DOHH2 (cell line): Measurements from ENCODE around the gene RNF222.

Experiments
- H3F3A ChIP-seq: fragments of 200-600 bp; sonication (generic), shearing (Covaris generic); 2 replicates; pipeline ENCODE4 v1.6.0; 2016; ENCODE audit warnings: antibody characterized with exemption, mild to moderate bottlenecking; ENCODE audit not compliant: control insufficient read depth, insufficient read depth
- H3K27ac ChIP-seq: fragments of 200-600 bp; sonication (generic); 2 replicates; pipeline ENCODE4 v1.5.1; 2014; ENCODE audit warnings: low read depth, mild to moderate bottlenecking, low read length, moderate library complexity
- H3K27me3 ChIP-seq: fragments of 200-600 bp; sonication (generic); 2 replicates; pipeline ENCODE4 v1.6.1; 2014; ENCODE audit warnings: mild to moderate bottlenecking, low read length, mixed read lengths; ENCODE audit not compliant: control insufficient read depth
- H3K36me3 ChIP-seq: fragments of 200-600 bp; sonication (generic); 2 replicates; pipeline ENCODE4 v1.6.1; 2014; ENCODE audit warnings: mild to moderate bottlenecking, low read length, moderate library complexity, mixed read lengths; ENCODE audit not compliant: control insufficient read depth
- H3K4me1 ChIP-seq: fragments of 200-600 bp; sonication (generic); 2 replicates; pipeline ENCODE4 v1.6.1; 2014; ENCODE audit warnings: mild to moderate bottlenecking, low read length, mixed read lengths; ENCODE audit not compliant: control insufficient read depth
- H3K4me2 ChIP-seq: fragments of 200-600 bp; sonication (generic); 2 replicates; pipeline ENCODE4 v1.6.0; 2014; ENCODE audit warnings: mild to moderate bottlenecking, low read length, moderate library complexity
- H3K4me3 ChIP-seq: fragments of 200-600 bp; sonication (generic); 2 replicates; pipeline ENCODE4 v1.5.1; 2014; ENCODE audit warnings: mild to moderate bottlenecking, low read length, mixed read lengths
- H3K79me2 ChIP-seq: fragments of 200-600 bp; sonication (generic); 2 replicates; pipeline ENCODE4 v1.6.1; 2014; ENCODE audit warnings: mild to moderate bottlenecking, low read length, mixed read lengths; ENCODE audit not compliant: control insufficient read depth
- H3K9me2 ChIP-seq: fragments of 200-600 bp; sonication (generic); replicated peaks from 2 replicates; pipeline ENCODE4 v1.6.1; 2014; ENCODE audit warnings: mild to moderate bottlenecking, low read length, mixed read lengths; ENCODE audit not compliant: control insufficient read depth
- H3K9me3 ChIP-seq: fragments of 200-600 bp; sonication (generic); 2 replicates; pipeline ENCODE4 v1.6.1; 2014; ENCODE audit warnings: antibody characterized with exemption, low read length, mixed read lengths; ENCODE audit not compliant: control insufficient read depth, insufficient read depth
- H4K20me1 ChIP-seq: fragments of 200-600 bp; sonication (generic); 2 replicates; pipeline ENCODE4 v1.6.0; 2014; ENCODE audit warnings: low read depth, mild to moderate bottlenecking, antibody characterized with exemption, low read length, moderate library complexity; ENCODE audit not compliant: control insufficient read depth, insufficient read depth
- EZH2phosphoT487 ChIP-seq: fragments of 200-600 bp; sonication (generic); IDR thresholded peaks from 2 replicates; pipeline ENCODE4 v1.6.1; 2017; ENCODE audit warnings: borderline replicate concordance, mild to moderate bottlenecking, antibody characterized with exemption, low read length, moderate library complexity, mixed read lengths
- TF ChIP-seq, protein P1 (sequence below): fragments of 200-600 bp; sonication (generic); IDR thresholded peaks from one replicate; pipeline ENCODE4 v1.5.1; 2014; ENCODE audit warnings: antibody characterized with exemption, mild to moderate bottlenecking, low read depth, low read length; ENCODE audit not compliant: poor library complexity, severe bottlenecking

The RNF222 gene

DNA sequence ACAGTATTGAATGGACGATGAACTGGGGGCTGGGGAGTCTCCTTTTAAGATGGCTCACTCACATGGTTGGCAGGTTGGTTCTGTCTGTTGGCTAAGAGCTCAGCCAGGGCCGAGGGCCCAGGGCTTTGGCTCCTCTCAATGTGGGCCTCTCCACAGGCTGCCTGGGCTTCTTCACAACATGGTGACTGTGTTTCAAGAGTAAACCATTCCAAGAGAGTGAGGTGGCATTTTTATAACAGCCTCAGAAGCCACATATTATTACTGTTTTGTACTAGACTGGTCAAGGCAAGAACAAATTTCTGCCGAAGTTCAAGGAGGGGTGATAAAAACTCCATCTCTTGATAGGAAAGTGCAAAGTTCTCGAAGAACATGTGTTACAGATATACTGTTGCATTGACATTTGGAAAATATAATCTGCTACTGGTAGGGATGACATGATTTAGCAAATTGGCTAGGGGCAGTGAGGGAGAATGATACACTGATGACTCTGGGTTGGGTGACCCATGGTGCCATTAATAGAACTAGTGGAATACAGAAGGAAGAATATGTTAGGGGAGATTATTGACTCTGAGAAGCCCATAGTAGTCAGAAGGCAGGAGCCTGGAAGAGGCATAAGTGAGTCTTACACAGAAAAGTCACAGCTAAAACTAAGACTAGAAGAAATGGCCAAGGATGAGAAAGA, 34.8 kb downstream of the RNF222 start:
- Histone ChIP-seq H3K4me2 (no peak overlapping the region), H3K27me3 (peaks cover 18% of the 10 kb centered on the region), H3K36me3 (no peaks in the 10 kb centered on the region), H4K20me1 (no peaks in the 10 kb centered on the region), H3K9me2 (no peaks in the 10 kb centered on the region), H3K27ac (no peak overlapping the region), H3K4me3 (no peak overlapping the region), H3K79me2 (no peaks in the 10 kb centered on the region), H3K4me1 (no peaks in the 10 kb centered on the region), H3F3A (no peaks in the 10 kb centered on the region), H3K9me3 (no peaks in the 10 kb centered on the region)
- no peak for TF ChIP-seq EZH2phosphoT487
- TF ChIP-seq, protein P1, sequence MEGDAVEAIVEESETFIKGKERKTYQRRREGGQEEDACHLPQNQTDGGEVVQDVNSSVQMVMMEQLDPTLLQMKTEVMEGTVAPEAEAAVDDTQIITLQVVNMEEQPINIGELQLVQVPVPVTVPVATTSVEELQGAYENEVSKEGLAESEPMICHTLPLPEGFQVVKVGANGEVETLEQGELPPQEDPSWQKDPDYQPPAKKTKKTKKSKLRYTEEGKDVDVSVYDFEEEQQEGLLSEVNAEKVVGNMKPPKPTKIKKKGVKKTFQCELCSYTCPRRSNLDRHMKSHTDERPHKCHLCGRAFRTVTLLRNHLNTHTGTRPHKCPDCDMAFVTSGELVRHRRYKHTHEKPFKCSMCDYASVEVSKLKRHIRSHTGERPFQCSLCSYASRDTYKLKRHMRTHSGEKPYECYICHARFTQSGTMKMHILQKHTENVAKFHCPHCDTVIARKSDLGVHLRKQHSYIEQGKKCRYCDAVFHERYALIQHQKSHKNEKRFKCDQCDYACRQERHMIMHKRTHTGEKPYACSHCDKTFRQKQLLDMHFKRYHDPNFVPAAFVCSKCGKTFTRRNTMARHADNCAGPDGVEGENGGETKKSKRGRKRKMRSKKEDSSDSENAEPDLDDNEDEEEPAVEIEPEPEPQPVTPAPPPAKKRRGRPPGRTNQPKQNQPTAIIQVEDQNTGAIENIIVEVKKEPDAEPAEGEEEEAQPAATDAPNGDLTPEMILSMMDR: no peak

GRCh38 chr17:8360751-8361150, 36.9 kb downstream of the RNF222 start:
- Histone ChIP-seq H4K20me1 (no peaks in the 10 kb centered on the region), H3K27ac (no peak overlapping the region), H3K4me1 (no peaks in the 10 kb centered on the region), H3K9me2 (no peaks in the 10 kb centered on the region), H3K27me3 (peaks cover 18% of the 10 kb centered on the region), H3K4me3 (no peak overlapping the region), H3K9me3 (no peaks in the 10 kb centered on the region), H3K4me2 (no peak overlapping the region), H3K79me2 (no peaks in the 10 kb centered on the region), H3K36me3 (no peaks in the 10 kb centered on the region), H3F3A (no peaks in the 10 kb centered on the region)
- TF ChIP-seq, protein P1: no peak
- TF ChIP-seq EZH2phosphoT487: no peak

DNA sequence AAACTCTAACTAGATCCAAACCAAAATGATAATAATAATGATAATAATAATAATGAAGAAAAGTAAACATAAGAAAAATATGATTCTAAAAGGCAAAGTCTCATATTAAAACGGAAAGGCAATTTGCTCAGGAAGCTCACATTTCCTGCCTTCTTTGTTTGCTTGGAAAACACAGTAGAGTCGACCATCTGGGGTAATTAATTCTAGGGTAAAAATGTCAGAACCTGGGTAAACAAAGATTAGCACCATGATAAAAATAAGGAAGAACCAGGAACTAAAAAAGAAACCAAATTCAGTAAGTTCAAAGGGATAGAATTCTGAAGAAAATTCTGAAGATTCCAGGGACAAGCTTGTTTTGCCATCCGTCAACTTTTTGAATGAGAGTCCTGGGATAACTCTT, 37.4 kb downstream of the RNF222 start:
- H3F3A ChIP-seq: no peaks in the 10 kb centered on the region
- H3K27me3 ChIP-seq: peaks cover 18% of the 10 kb centered on the region
- no peak overlapping the region for H3K4me3 ChIP-seq
- no peaks in the 10 kb centered on the region for H3K4me1 ChIP-seq
- H3K9me2 ChIP-seq: no peaks in the 10 kb centered on the region
- no peaks in the 10 kb centered on the region for H3K9me3 ChIP-seq
- no peak for TF ChIP-seq EZH2phosphoT487
- TF ChIP-seq, protein P1: no peak
- no peaks in the 10 kb centered on the region for H4K20me1 ChIP-seq
- no peak overlapping the region for H3K4me2 ChIP-seq
- no peaks in the 10 kb centered on the region for H3K79me2 ChIP-seq
- no peak overlapping the region for H3K27ac ChIP-seq
- H3K36me3 ChIP-seq: no peaks in the 10 kb centered on the region
